DND-41 (cell line): ENCODE measurements around the gene HMCN2.

Source experiments
- ATAC-seq: fragments of 200-7000 bp; cut with Tn5 transposase; 3 replicates; pipeline ENCODE4 v1.9.1; 2021; ENCODE audit warnings: low read depth; ENCODE audit not compliant: insufficient read depth
- DNase-seq: peaks from one replicate; pipeline ENCODE4 v3.0.0-alpha.2; 2020
- H2AFZ ChIP-seq: 2 replicates; pipeline ENCODE4 v1.6.0; 2012; ENCODE audit warnings: low read depth, low read length
- H3K27ac ChIP-seq: 2 replicates; pipeline ENCODE4 v1.5.1; 2012; ENCODE audit warnings: low read length, inconsistent platforms
- H3K27me3 ChIP-seq: fragments of 200-600 bp; sonication (generic); 2 replicates; pipeline ENCODE4 v1.6.0; 2012; ENCODE audit warnings: low read length, mild to moderate bottlenecking, inconsistent platforms; ENCODE audit not compliant: insufficient read depth, poor library complexity
- H3K36me3 ChIP-seq: 2 replicates; pipeline ENCODE4 v1.5.1; 2012; ENCODE audit warnings: low read length, inconsistent platforms; ENCODE audit not compliant: insufficient read depth
- H3K4me1 ChIP-seq: 2 replicates; pipeline ENCODE4 v1.5.1; 2012; ENCODE audit warnings: mild to moderate bottlenecking, low read length; ENCODE audit not compliant: insufficient read depth
- H3K4me2 ChIP-seq: 2 replicates; pipeline ENCODE4 v1.6.0; 2012; ENCODE audit warnings: mild to moderate bottlenecking, moderate library complexity, low read length, inconsistent platforms; ENCODE audit not compliant: insufficient read depth
- H3K4me3 ChIP-seq, 2 experiments: fragments of 200-600 bp in 1 of 2; shearing (Covaris generic) in 1 of 2; 2 replicates each; pipeline ENCODE4 v1.5.1; 2012 to 2016; ENCODE audit warnings: inconsistent platforms in 2 of 2, low read length in 2 of 2, mild to moderate bottlenecking in 2 of 2, low read depth in 1 of 2, moderate library complexity in 1 of 2
- H3K79me2 ChIP-seq: 2 replicates; pipeline ENCODE4 v1.6.0; 2012; ENCODE audit warnings: low read length, inconsistent platforms; ENCODE audit not compliant: insufficient read depth
- H3K9ac ChIP-seq: 2 replicates; pipeline ENCODE4 v1.6.0; 2012; ENCODE audit warnings: low read depth, mild to moderate bottlenecking, inconsistent platforms, low read length, moderate library complexity
- H3K9me3 ChIP-seq: 2 replicates; pipeline ENCODE4 v1.5.1; 2012; ENCODE audit warnings: low read length, moderate library complexity, mild to moderate bottlenecking, inconsistent platforms; ENCODE audit not compliant: insufficient read depth, severe bottlenecking
- H4K20me1 ChIP-seq: 2 replicates; pipeline ENCODE4 v1.6.0; 2012; ENCODE audit warnings: low read length; ENCODE audit not compliant: insufficient read depth
- EZH2 ChIP-seq: IDR thresholded peaks from 3 replicates; pipeline ENCODE4 v1.6.1; 2012; ENCODE audit warnings: borderline replicate concordance, low read depth, mild to moderate bottlenecking, moderate library complexity, low read length, inconsistent platforms; ENCODE audit not compliant: severe bottlenecking
- TF ChIP-seq, protein P1 (sequence below): IDR thresholded peaks from 2 replicates; pipeline ENCODE4 v1.5.1; 2012; ENCODE audit warnings: borderline replicate concordance, low read length, moderate library complexity, mild to moderate bottlenecking; ENCODE audit not compliant: poor library complexity, severe bottlenecking; ENCODE audit errors: extremely low read depth

HMCN2 gene

GRCh38 chr9:130220352-130220751, 45.2 kb upstream of the HMCN2 start:
- TF ChIP-seq, protein P1, sequence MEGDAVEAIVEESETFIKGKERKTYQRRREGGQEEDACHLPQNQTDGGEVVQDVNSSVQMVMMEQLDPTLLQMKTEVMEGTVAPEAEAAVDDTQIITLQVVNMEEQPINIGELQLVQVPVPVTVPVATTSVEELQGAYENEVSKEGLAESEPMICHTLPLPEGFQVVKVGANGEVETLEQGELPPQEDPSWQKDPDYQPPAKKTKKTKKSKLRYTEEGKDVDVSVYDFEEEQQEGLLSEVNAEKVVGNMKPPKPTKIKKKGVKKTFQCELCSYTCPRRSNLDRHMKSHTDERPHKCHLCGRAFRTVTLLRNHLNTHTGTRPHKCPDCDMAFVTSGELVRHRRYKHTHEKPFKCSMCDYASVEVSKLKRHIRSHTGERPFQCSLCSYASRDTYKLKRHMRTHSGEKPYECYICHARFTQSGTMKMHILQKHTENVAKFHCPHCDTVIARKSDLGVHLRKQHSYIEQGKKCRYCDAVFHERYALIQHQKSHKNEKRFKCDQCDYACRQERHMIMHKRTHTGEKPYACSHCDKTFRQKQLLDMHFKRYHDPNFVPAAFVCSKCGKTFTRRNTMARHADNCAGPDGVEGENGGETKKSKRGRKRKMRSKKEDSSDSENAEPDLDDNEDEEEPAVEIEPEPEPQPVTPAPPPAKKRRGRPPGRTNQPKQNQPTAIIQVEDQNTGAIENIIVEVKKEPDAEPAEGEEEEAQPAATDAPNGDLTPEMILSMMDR, result no peak
- no peak for TF ChIP-seq EZH2
- no peak overlapping the region for H2AFZ ChIP-seq
- H3K9ac ChIP-seq, result no peak overlapping the region
- no peak overlapping the region for H3K4me3 ChIP-seq
- H3K27ac ChIP-seq, result no peak overlapping the region
- no peaks in the 10 kb centered on the region for H3K4me1 ChIP-seq
- H3K9me3 ChIP-seq, result no peaks in the 10 kb centered on the region
- H3K27me3 ChIP-seq, result no peaks in the 10 kb centered on the region
- no peaks in the 10 kb centered on the region for H4K20me1 ChIP-seq
- ATAC-seq (no peak), DNase-seq (no peak)
- H3K36me3 ChIP-seq, result no peaks in the 10 kb centered on the region
- H3K4me2 ChIP-seq, result no peak overlapping the region
- H3K79me2 ChIP-seq, result no peaks in the 10 kb centered on the region

- H3K4me3 ChIP-seq, result no peak overlapping the region
- no peaks in the 10 kb centered on the region for H3K36me3 ChIP-seq
- no peak for DNase-seq
- no peaks in the 10 kb centered on the region for H3K79me2 ChIP-seq
- no peaks in the 10 kb centered on the region for H3K4me1 ChIP-seq
- no peak overlapping the region for H3K27ac ChIP-seq
- H3K9me3 ChIP-seq, result no peaks in the 10 kb centered on the region
- no peaks in the 10 kb centered on the region for H4K20me1 ChIP-seq
- TF ChIP-seq EZH2, result no peak
- TF ChIP-seq, protein P1, result no peak
- no peak overlapping the region for H3K9ac ChIP-seq
- no peaks in the 10 kb centered on the region for H3K27me3 ChIP-seq
- ATAC-seq, result no peak
- no peak overlapping the region for H2AFZ ChIP-seq
- no peak overlapping the region for H3K4me2 ChIP-seq
Measured at GRCh38 chr9:130222833-130223232, 42.7 kb upstream of the HMCN2 start.

- no peaks in the 10 kb centered on the region for H4K20me1 ChIP-seq
- ATAC-seq (no peak), DNase-seq (no peak)
- H3K9me3 ChIP-seq, result no peaks in the 10 kb centered on the region
- no peaks in the 10 kb centered on the region for H3K36me3 ChIP-seq
- TF ChIP-seq EZH2, result no peak
- TF ChIP-seq, protein P1, result no peak
- no peak overlapping the region for H3K4me3 ChIP-seq
- H3K79me2 ChIP-seq, result no peaks in the 10 kb centered on the region
- H3K4me2 ChIP-seq, result no peak overlapping the region
- H3K9ac ChIP-seq, result no peak overlapping the region
- H2AFZ ChIP-seq, result no peak overlapping the region
- H3K27me3 ChIP-seq, result no peaks in the 10 kb centered on the region
- H3K4me1 ChIP-seq, result no peaks in the 10 kb centered on the region
- H3K27ac ChIP-seq, result no peak overlapping the region
Measured at GRCh38 chr9:130225071-130225470, 40.5 kb upstream of the HMCN2 start.

DNA sequence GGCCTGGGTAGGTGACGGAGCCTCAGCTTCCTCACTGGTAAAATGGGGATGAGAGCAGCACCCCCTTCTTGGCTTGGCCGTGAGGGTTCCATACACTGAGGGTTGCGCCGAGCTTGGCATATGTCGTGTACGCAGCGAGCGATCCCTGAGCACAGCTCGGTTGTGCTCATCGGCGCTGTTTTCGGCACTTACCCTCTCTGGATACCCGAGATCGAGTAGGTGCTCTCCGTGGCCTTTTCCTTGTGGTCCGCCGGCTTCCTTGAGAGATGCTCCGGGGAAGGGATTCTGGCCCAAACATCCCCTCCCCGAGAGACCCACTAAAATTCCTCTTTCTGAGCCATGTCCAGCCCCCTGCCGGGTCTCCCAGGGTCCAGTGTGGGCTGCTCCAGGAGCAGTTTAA, 40.0 kb upstream of the HMCN2 start:
- Histone ChIP-seq H3K79me2 (no peaks in the 10 kb centered on the region), H3K4me3 (no peak overlapping the region), H2AFZ (no peak overlapping the region), H3K27me3 (no peaks in the 10 kb centered on the region), H3K9ac (no peak overlapping the region), H4K20me1 (no peaks in the 10 kb centered on the region), H3K4me2 (no peak overlapping the region), H3K27ac (no peak overlapping the region), H3K9me3 (no peaks in the 10 kb centered on the region), H3K4me1 (no peaks in the 10 kb centered on the region), H3K36me3 (no peaks in the 10 kb centered on the region)
- TF ChIP-seq EZH2, result no peak
- TF ChIP-seq, protein P1, result no peak
- ATAC-seq (no peak), DNase-seq (no peak)
